Activated T-helper 2 cell treated with anti-CD3 and anti-CD28 coated beads, Interferon-gamma antibody, Interleukin-2, Interleukin-4, amounts not matched to agents 10 μg/mL and 5 μg/mL and 100 μg/mL, durations not matched to agents 14 hours and 24 hours and 36 hours (primary cell): ENCODE measurements around the gene RANGAP1. TPM values are rescaled to one million over a fixed set of nuclear protein-coding genes. Genes with fewer than 3 reads are reported as not detected.
A peak's percentile ranks its signal among the peaks of the same experiment; 100 is the strongest.

ENCODE experiments used
- DNase-seq: peaks from one replicate; pipeline ENCODE4 v3.0.0; 2021; ENCODE audit warnings: low spot score
- H3K27ac Mint-ChIP-seq: one replicate; pipeline ENCODE4 v1.8.0; 2021; ENCODE audit warnings: mixed read lengths
- H3K27me3 Mint-ChIP-seq: one replicate; pipeline ENCODE4 v1.8.0; 2021; ENCODE audit warnings: low read depth, mixed read lengths
- H3K36me3 Mint-ChIP-seq: one replicate; pipeline ENCODE4 v1.8.0; 2021; ENCODE audit warnings: low read depth, mixed read lengths
- H3K4me1 Mint-ChIP-seq: one replicate; pipeline ENCODE4 v1.8.0; 2021; ENCODE audit warnings: low read depth, mixed read lengths
- H3K4me3 Mint-ChIP-seq: one replicate; pipeline ENCODE4 v1.8.0; 2021; ENCODE audit warnings: low read depth, mild to moderate bottlenecking, moderate library complexity, mixed read lengths
- H3K9me3 Mint-ChIP-seq: one replicate; pipeline ENCODE4 v1.8.0; 2021; ENCODE audit warnings: mixed read lengths
- intact Hi-C: fragments of 100-400 bp; cut with micrococcal nuclease; formaldehyde crosslinking; loops from one replicate; pipeline ENCODE4 v1.15.1; 2023
- total RNA-seq: library from RNA; stranded (reverse); gene quantifications from 2 replicates; pipeline ENCODE4 v1.2.3, GENCODE V29; 2022

The RANGAP1 gene
- total RNA-seq, 1 donor from 2014 or later: 189 TPM

DNA sequence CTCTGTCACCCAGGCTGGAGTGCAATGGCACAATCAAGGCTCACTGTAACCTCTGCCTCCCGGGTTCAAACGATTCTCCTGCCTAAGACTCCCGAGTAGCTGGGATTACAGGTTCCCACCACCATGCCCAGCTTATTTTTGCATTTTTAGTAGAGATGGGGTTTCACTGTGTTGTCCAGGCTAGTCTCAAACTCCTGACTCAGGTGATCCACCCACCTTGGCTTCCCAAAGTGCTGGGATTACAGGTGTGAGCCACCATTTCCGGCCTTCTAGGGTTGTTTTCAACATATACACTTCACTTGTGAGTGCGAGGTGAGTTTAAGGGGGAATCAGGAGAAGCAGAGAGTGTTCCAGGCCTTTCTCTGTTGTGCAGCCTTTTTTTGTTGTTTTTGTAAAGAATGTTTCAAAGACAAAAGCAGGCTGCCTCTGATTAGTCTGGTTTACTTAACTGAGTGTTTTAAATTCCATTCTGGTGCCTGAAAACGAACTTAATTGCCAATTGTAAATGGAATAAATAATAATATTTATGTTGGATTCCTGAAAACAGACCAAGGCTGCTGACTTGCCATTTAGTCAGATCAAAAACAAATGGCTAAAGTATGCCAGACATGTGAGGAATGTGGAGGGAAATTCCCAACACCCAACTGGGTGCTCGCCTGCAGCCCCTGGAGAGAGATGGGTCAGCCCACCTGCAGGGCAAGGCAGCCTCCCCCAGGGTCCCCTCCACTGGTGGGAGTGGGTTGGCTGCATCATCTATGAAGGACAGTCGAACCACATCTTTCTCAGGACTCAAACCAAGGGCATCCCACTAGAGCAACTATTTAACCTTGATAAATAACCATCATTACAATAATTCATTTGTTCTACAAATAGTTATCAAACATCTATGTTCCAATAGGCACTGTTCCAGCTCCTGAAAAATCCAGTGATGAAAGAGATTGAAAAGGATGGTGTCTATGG, 4.6 kb upstream of the RANGAP1 start:
- no peaks in the 10 kb centered on the region for H3K36me3 Mint-ChIP-seq
- H3K4me1 Mint-ChIP-seq: peaks cover 13% of the 10 kb centered on the region
- H3K27me3 Mint-ChIP-seq: no peaks in the 10 kb centered on the region
- no peak for DNase-seq
- H3K4me3 Mint-ChIP-seq: no peak overlapping the region
- intact Hi-C loops: no loop called here
- H3K9me3 Mint-ChIP-seq: no peaks in the 10 kb centered on the region
- no peak overlapping the region for H3K27ac Mint-ChIP-seq

DNA sequence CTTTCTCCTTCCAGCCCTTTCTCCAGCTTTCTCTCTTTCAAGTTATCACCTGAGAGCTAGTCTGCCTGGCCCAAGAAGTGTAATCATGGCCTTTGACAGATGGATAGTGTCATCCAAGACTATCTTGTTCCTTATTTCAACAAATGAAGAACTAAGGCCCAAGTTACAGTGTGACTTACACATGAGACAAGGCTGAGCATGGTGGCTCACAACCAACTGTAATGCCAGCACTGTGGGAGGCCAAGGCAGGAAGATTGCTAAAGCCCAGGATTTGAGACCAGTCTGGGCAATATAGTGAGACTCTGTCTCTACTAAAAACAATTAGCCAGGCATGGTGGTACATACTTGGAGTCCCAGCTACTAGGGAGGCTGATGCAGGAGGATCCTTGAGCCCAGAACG, 3.7 kb upstream of the RANGAP1 start:
- Mint-ChIP-seq H3K36me3 (peaks cover 6% of the 10 kb centered on the region), H3K4me1 (peaks cover 18% of the 10 kb centered on the region), H3K4me3 (no peak overlapping the region), H3K27me3 (no peaks in the 10 kb centered on the region), H3K9me3 (no peaks in the 10 kb centered on the region), H3K27ac (no peak overlapping the region)
- intact Hi-C loops: loop anchor here (5.0 kb wide), 1 partner anchor 197 kb away; the partner anchor contains the start of gene EP300
- no peak for DNase-seq

DNA sequence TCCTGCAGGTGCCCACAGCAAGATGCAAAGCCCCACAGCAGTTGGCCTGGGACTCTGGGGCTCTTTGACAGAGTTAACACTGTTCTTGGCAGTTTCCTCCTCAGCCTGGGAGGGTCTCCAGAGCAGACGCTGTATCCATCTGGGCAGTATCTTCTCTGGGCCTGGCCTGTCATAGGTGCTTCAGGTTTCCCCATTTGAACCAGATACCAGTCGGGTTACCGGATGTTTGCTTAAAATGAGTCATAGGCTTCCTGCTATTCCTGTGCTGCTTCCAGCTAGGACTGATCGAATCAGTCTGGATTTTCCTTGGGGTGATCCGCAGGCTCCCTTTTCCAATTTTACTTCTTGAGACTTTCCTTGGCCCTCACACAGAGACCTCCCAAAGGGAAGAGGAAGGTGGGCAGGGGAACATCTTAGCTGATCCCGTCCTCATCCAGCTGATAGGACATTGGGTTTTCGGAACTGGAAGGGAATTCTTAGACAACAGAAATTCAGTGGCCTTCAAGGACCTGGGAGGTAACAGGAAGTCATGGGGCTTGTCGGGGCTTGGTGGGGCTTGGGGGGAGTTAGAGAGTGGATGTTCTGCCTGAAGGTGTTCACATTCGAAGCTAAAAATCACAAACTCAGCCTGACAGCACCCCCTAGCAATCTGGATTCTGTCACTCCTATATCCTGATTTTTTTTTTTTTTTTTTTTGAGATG, 2.4 kb upstream of the RANGAP1 start:
- Mint-ChIP-seq H3K9me3 (no peaks in the 10 kb centered on the region), H3K4me1 (peaks cover 24% of the 10 kb centered on the region), H3K4me3 (peak overlapping the region; percentile 60), H3K36me3 (peaks cover 15% of the 10 kb centered on the region), H3K27ac (peak overlapping the region; percentile 66), H3K27me3 (no peaks in the 10 kb centered on the region)
- intact Hi-C loops: loop anchor here (5.0 kb wide), 1 partner anchor 196 kb away; the partner anchor contains the start of gene EP300
- DNase-seq: no peak

DNA sequence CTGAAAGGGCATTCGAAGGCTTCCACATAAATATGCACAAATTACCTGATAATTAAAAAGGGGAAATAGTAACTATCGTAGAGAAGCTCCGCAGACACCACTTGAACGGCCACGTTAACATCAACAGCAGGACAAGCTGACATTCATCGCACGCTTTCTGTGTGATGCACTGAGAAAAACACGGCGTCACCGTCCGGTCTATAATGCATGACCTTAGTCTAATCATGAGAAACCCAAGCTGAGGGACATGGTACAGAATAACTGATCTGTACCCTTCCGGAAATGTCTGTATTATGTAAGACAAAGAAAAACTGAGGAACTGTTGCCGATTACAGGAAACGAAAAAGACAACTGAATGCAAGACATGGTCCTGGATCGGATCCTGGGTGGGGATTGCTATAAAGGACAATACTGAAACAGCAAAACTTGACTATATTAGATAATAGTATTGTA, 678 bp upstream of the RANGAP1 start:
- Mint-ChIP-seq H3K4me1 (peaks cover 28% of the 10 kb centered on the region), H3K27me3 (no peaks in the 10 kb centered on the region), H3K36me3 (peaks cover 26% of the 10 kb centered on the region), H3K27ac (peak overlapping the region; percentile 96), H3K9me3 (no peaks in the 10 kb centered on the region), H3K4me3 (peak overlapping the region; percentile 93)
- DNase-seq: no peak
- intact Hi-C loops: loop anchor here (1.0 to 5.0 kb wide), 6 partner anchors 15 to 430 kb away; partner anchors contain the start of genes EP300, L3MBTL2, RBX1 and ST13

DNA sequence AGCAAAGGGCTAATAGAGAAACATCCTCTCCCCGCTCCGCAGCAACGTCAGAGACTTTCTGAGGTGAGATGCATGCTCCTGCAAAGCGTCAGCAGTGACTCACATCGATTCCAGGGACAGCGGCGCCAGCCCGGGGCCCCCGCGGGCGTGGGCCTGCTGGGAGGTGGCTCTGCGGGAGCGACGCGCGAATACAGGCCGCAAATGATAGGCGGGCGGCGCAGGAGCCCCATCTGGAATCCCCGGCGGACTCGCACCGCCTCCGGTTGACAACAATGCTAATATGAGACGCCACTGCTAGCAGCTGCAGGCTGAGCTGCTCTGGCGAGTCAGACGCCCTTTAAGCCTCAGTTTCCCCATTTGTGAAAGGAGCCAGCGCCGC, 557 bp downstream of the RANGAP1 start:
- peaks cover 33% of the 10 kb centered on the region for H3K4me1 Mint-ChIP-seq
- H3K36me3 Mint-ChIP-seq: peaks cover 38% of the 10 kb centered on the region
- no peaks in the 10 kb centered on the region for H3K9me3 Mint-ChIP-seq
- H3K27ac Mint-ChIP-seq: peak overlapping the region; percentile 96
- intact Hi-C loops: loop anchor here (1.0 to 5.0 kb wide), 2 partner anchors 159 to 193 kb away; partner anchors contain the start of gene EP300
- DNase-seq: peak; percentile 82
- H3K4me3 Mint-ChIP-seq: peak overlapping the region; percentile 93
- H3K27me3 Mint-ChIP-seq: no peaks in the 10 kb centered on the region

DNA sequence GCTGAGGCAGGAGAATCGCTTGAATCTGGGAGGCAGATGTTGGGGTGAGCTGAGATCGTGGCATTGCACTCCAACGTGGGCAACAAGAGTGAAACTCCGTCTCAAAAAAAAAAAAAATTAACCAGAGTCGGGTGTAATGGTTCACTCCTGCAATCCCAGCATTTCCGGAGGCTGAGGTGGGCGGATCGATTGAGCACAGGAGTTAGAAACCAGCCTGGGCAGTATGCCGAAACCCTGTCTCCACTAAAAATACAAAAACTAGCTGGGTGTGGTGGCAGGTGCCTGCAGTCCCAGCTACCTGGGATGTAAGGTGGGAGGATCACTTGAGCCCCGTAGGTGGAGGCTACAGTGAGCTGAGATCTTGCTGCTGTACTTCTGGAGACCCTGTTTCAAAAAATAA, 1.5 kb downstream of the RANGAP1 start:
- H3K9me3 Mint-ChIP-seq: no peaks in the 10 kb centered on the region
- peaks cover 46% of the 10 kb centered on the region for H3K36me3 Mint-ChIP-seq
- H3K4me3 Mint-ChIP-seq: peak overlapping the region; percentile 93
- intact Hi-C loops: no loop called here
- peak overlapping the region; percentile 96 for H3K27ac Mint-ChIP-seq
- no peaks in the 10 kb centered on the region for H3K27me3 Mint-ChIP-seq
- no peak for DNase-seq
- H3K4me1 Mint-ChIP-seq: peaks cover 33% of the 10 kb centered on the region

DNA sequence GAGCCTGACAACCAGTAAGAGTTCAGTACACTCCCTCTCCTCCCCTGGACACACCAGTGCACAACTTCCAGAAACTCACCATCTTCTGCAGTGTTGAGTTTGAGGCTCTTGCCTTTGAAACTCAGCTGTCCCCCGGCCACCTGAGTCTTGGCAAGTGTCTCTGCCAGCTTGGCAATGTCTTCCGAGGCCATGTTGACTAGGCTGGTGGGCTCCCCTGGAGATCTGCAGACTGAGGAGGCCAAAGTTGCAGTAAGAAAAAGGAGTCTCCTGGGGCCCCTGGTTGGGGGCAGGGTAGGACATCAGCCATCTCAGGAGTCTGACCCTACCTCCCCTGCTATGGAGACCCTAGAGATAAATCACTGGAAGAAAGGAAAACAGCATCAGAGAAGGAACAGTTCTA, 5.1 kb downstream of the RANGAP1 start:
- Mint-ChIP-seq H3K9me3 (no peaks in the 10 kb centered on the region), H3K27ac (peak overlapping the region; percentile 12), H3K4me1 (peaks cover 22% of the 10 kb centered on the region), H3K4me3 (no peak overlapping the region), H3K36me3 (peaks cover 75% of the 10 kb centered on the region), H3K27me3 (no peaks in the 10 kb centered on the region)
- no peak for DNase-seq
- intact Hi-C loops: no loop called here

DNA sequence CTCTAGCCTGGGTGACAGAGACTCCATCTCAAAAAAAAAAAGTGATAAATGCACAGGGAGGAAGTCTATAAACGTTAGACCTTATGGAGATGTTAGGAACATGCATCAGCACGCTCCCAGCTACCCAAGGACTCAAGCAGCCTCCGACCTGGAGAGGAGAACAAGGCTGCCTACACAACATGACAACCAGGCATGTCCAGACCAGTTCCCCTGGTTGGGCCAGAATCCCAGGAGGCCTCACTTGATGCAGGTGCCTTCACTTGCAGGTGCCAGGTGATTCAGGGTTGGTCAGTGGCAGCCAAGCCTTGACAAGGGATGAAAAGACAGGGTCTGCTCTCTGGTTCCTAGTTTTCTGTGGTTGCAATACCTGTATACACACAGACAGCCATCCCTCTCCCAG, 5.9 kb downstream of the RANGAP1 start:
- no peaks in the 10 kb centered on the region for H3K9me3 Mint-ChIP-seq
- intact Hi-C loops: no loop called here

DNA sequence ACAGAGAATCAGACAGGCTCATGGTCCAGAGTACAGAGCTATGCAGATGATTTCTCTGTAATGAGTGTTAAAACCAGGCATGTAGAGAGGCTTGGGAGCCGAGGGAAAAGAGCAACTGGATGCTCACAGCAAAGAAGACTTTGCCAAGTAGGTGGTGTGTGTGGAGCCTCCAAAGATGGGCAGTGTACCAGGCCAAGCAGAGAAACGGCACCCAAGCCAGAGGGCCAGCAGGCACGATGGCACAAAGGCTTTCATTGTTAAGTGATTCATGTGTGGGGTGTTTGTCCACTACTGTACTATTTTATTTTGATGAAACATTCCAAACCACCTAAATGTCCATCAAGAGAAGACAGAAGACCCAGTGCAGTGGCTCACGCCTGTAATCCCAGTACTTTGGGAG, 11.1 kb downstream of the RANGAP1 start:
- Mint-ChIP-seq H3K27ac (no peak overlapping the region), H3K27me3 (no peaks in the 10 kb centered on the region), H3K36me3 (peaks cover 75% of the 10 kb centered on the region), H3K9me3 (no peaks in the 10 kb centered on the region), H3K4me3 (no peak overlapping the region), H3K4me1 (peaks cover 3% of the 10 kb centered on the region)
- intact Hi-C loops: no loop called here
- DNase-seq: no peak

More for the DNA sequence above, 5.9 kb downstream of the RANGAP1 start:
- no peaks in the 10 kb centered on the region for H3K27me3 Mint-ChIP-seq
- H3K4me1 Mint-ChIP-seq: peaks cover 20% of the 10 kb centered on the region
- no peak overlapping the region for H3K27ac Mint-ChIP-seq
- peaks cover 79% of the 10 kb centered on the region for H3K36me3 Mint-ChIP-seq
- no peak overlapping the region for H3K4me3 Mint-ChIP-seq
- no peak for DNase-seq

DNA sequence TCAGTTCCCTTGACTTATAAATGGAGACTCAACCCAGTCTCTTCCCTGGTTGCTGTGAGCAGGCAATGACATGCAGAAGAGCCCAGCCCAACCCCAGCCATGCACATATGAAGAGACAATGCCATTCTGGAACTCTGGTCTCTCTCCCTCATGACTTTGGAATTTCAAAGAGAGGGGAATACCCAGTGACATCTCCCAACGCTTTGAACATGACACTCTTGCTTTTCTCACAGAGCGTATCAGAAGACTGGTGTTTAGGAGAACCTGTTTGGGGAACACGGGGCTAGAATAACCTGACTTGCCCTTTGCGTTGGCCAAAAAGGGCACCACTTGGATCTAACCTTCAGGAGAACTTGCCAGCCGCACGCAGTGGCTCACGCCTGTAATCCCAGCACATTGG, 12.9 kb downstream of the RANGAP1 start:
- Mint-ChIP-seq H3K9me3 (no peaks in the 10 kb centered on the region), H3K36me3 (peaks cover 74% of the 10 kb centered on the region)

DNA sequence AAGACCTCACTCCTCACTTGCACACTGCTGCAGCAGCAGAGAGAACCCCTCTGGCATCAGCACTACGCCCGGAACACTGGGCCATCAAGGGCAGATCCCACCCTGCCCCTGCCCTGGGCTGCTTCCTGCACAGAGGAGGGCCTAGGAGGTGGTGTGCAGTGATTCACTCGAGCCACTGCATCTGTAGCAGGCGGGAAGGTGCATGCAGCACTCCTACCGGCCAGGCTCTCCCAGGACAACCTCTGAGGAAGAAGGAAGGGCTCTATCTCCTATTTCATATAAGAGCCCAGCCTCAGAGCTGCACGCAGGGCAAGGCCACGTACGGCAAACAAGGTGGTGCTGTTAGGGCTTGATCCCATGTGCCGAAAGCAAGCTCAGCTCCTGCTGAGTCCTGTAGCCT, 14.2 kb downstream of the RANGAP1 start:
- no peak for DNase-seq
- H3K4me3 Mint-ChIP-seq: no peak overlapping the region
- intact Hi-C loops: no loop called here
- no peak overlapping the region for H3K27ac Mint-ChIP-seq
- H3K27me3 Mint-ChIP-seq: no peaks in the 10 kb centered on the region
- H3K36me3 Mint-ChIP-seq: peaks cover 72% of the 10 kb centered on the region
- H3K4me1 Mint-ChIP-seq: no peaks in the 10 kb centered on the region
- no peaks in the 10 kb centered on the region for H3K9me3 Mint-ChIP-seq

More for the DNA sequence above, 12.9 kb downstream of the RANGAP1 start:
- Mint-ChIP-seq H3K4me1 (peaks cover 3% of the 10 kb centered on the region), H3K27ac (no peak overlapping the region), H3K4me3 (no peak overlapping the region), H3K27me3 (no peaks in the 10 kb centered on the region)
- intact Hi-C loops: no loop called here
- DNase-seq: no peak

DNA sequence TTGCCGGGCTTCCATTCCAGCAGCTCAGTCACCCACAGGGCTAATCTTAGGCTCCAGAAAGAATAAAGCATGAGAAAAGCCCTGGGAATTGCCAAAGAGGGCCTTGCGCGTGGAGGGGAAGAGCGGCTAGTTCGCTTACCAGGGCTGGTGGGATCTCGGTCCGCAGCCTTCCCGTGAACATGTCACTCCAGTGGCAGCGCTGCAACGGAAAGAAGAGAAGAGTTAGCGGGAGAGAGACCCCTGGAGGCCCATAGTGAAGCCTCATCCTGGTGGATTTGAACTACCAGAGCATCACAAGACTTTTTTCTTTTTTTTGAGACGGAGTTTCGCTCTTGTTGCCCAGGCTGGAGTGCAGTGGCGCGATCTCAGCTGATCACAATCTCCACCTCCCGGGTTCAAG, 18.0 kb downstream of the RANGAP1 start:
- intact Hi-C loops: no loop called here
- no peak for DNase-seq
- Mint-ChIP-seq H3K4me1 (peaks cover 1% of the 10 kb centered on the region), H3K4me3 (no peak overlapping the region), H3K27me3 (no peaks in the 10 kb centered on the region), H3K9me3 (no peaks in the 10 kb centered on the region), H3K36me3 (peaks cover 69% of the 10 kb centered on the region), H3K27ac (no peak overlapping the region)
